DOHH2 (cell line): Measurements from ENCODE around the gene ATG16L1.

Source experiments
- CTCF ChIP-seq: fragments of 200-600 bp; sonication (generic); IDR thresholded peaks from one replicate; pipeline ENCODE4 v1.5.1; 2014; ENCODE audit warnings: antibody characterized with exemption, mild to moderate bottlenecking, low read depth, low read length; ENCODE audit not compliant: poor library complexity, severe bottlenecking
- EZH2phosphoT487 ChIP-seq: fragments of 200-600 bp; sonication (generic); IDR thresholded peaks from 2 replicates; pipeline ENCODE4 v1.6.1; 2017; ENCODE audit warnings: borderline replicate concordance, mild to moderate bottlenecking, antibody characterized with exemption, low read length, moderate library complexity, mixed read lengths

DNA sequence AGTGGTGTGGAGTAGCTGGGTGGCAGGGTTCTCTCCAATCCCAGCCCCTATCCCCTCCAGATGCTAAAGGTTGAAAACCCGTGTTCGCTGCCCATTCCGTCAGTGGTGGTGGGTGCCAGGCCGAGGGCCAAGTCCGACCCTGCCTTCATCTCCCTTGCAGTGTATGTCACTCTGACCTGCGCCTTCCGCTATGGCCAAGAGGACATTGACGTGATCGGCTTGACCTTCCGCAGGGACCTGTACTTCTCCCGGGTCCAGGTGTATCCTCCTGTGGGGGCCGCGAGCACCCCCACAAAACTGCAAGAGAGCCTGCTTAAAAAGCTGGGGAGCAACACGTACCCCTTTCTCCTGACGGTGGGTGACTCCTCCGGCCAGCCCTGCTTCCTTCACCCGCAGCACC, 69.0 kb downstream of the ATG16L1 start:
- TF ChIP-seq CTCF (no peak), EZH2phosphoT487 (no peak)
